ENCODE measurements around the gene PPEF1. TPM values are rescaled to one million over a fixed set of nuclear protein-coding genes. Genes with fewer than 3 reads are reported as not detected.

The PPEF1 gene
- total and polyA plus RNA-seq, 2 of the 8 experiments (the other 6 are each of a cell fraction or from before 2014, with no cell fraction given): 0.08 to 0.30 TPM

GRCh38 chrX:18825375-18825774 lies 117.9 kb downstream of the PPEF1 start:
- FAIRE-seq (no peak), DNase-seq (ENCODE audit: low read depth in 1 of 2, low spot score in 2 of 2) (no peak)
- no peaks in the 10 kb centered on the region for H3K23me2 ChIP-seq (ENCODE audit: low read depth, low read length)
- no peak overlapping the region for H3K56ac ChIP-seq (replicated peaks; ENCODE audit: insufficient read length, low read depth, low read length)
- 78% methylated on average over 1 of the region's 2 CpGs; no CpG with 5 or more reads in 1 of the 2 experiments for WGBS, 2 experiments (ENCODE audit: extremely low coverage in 1 of 2, insufficient coverage in 1 of 2, insufficient read length in 1 of 2, insufficient replicate concordance in 2 of 2, low coverage in 1 of 2, low lambda C conversion rate in 2 of 2, missing lambda C conversion rate in 1 of 2)
- H3K18ac ChIP-seq (ENCODE audit: extremely low read depth, low read length): no peak overlapping the region
- H3K4ac ChIP-seq (replicated peaks; ENCODE audit: insufficient read length, low read depth, low read length): no peak overlapping the region
- no peaks in the 10 kb centered on the region for H3K4me1 ChIP-seq (replicated peaks in 1 of 4; ENCODE audit: control insufficient read depth in 3 of 4, insufficient read depth in 4 of 4, low read length in 3 of 4)
- H4K20me1 ChIP-seq (replicated peaks in 1 of 2; ENCODE audit: control insufficient read depth in 1 of 2, insufficient read depth in 2 of 2, low read length in 2 of 2): no peaks in the 10 kb centered on the region
- no peak overlapping the region for H2BK15ac ChIP-seq (ENCODE audit: low read length)
- H3K4me3 ChIP-seq (ENCODE audit: extremely low read depth in 1 of 4, insufficient read depth in 2 of 4, low read depth in 3 of 4, low read length in 4 of 4): no peak overlapping the region
- H2AK5ac ChIP-seq (ENCODE audit: low read depth, low read length): no peak overlapping the region
- no peaks in the 10 kb centered on the region for H3K79me2 ChIP-seq (ENCODE audit: control insufficient read depth in 1 of 2, insufficient read depth in 2 of 2, low read length in 2 of 2)
- H3K27me3 ChIP-seq (replicated peaks in 1 of 4; ENCODE audit: control insufficient read depth in 3 of 4, extremely low read depth in 1 of 4, insufficient read depth in 3 of 4, low read length in 3 of 4): no peaks in the 10 kb centered on the region
- H3K27ac ChIP-seq (ENCODE audit: low read depth, low read length): no peak overlapping the region
- no peak overlapping the region for H3K23ac ChIP-seq (ENCODE audit: insufficient read length)
- no peaks in the 10 kb centered on the region for H3K79me1 ChIP-seq (ENCODE audit: low read depth, low read length)
- no peak overlapping the region for H2BK20ac ChIP-seq (ENCODE audit: low read length)
- H3K36me3 ChIP-seq (ENCODE audit: control insufficient read depth in 2 of 4, insufficient read depth in 4 of 4, low read length in 3 of 4): no peaks in the 10 kb centered on the region
- H3K9me3 ChIP-seq (ENCODE audit: insufficient read depth in 2 of 2, low read depth in 1 of 2, low read length in 1 of 2): no peaks in the 10 kb centered on the region
- H3K9ac ChIP-seq (replicated peaks in 1 of 4; ENCODE audit: extremely low read depth in 1 of 4, low read depth in 3 of 4, low read length in 3 of 4): no peak overlapping the region
- POLR2A ChIA-PET (ENCODE audit: partially characterized antibody): no interaction called here
- H2AFZ ChIP-seq (ENCODE audit: low read length): no peak overlapping the region
- H2BK120ac ChIP-seq (replicated peaks; ENCODE audit: low read depth, low read length): no peak overlapping the region
- CTCF ChIA-PET (ENCODE audit: partially characterized antibody): no interaction called here
- H4K5ac ChIP-seq (ENCODE audit: insufficient read length, low read depth, low read length): no peak overlapping the region
- no peak overlapping the region for H4K91ac ChIP-seq (replicated peaks; ENCODE audit: insufficient read length, low read length)
- no peak overlapping the region for H3K14ac ChIP-seq (ENCODE audit: insufficient read length)
- H4K8ac ChIP-seq (ENCODE audit: extremely low read depth, insufficient read depth, low read length): no peak overlapping the region
- no peak overlapping the region for H2BK12ac ChIP-seq (ENCODE audit: low read depth, low read length)
- no peak overlapping the region for H3K4me2 ChIP-seq (ENCODE audit: insufficient read depth in 1 of 2, low read depth in 2 of 2, low read length in 2 of 2)
- H2BK5ac ChIP-seq (ENCODE audit: low read depth, low read length): no peak overlapping the region
- TF ChIP-seq RAD21 (IDR thresholded peaks at IDR 0.05 in 1 of 2, conservative IDR thresholded peaks at IDR 0.05 in 1 of 2; ENCODE audit: low read depth in 2 of 2, low read length in 2 of 2) (no peak), CBX5 (IDR thresholded peaks at IDR 0.05; ENCODE audit: low read depth, low read length) (no peak), TBP (IDR thresholded peaks at IDR 0.05; ENCODE audit: low read depth, low read length) (no peak), KDM4A (IDR thresholded peaks at IDR 0.05; ENCODE audit: low read depth, low read length, severe bottlenecking) (no peak), SIRT6 (IDR thresholded peaks at IDR 0.05; ENCODE audit: low read length) (no peak), POLR2AphosphoS5 (IDR thresholded peaks at IDR 0.05; ENCODE audit: low read depth, low read length) (no peak), BCL11A (IDR thresholded peaks at IDR 0.05; ENCODE audit: low read depth in 2 of 2, low read length in 2 of 2) (no peak), HDAC2 (IDR thresholded peaks at IDR 0.05; ENCODE audit: borderline replicate concordance in 1 of 2, low read depth in 2 of 2, low read length in 2 of 2) (no peak), NANOG (IDR thresholded peaks at IDR 0.05; ENCODE audit: insufficient read depth, low read depth, low read length, poor library complexity, severe bottlenecking) (no peak), KDM1A (IDR thresholded peaks at IDR 0.05; ENCODE audit: borderline replicate concordance, low read length) (no peak), POU5F1 (IDR thresholded peaks at IDR 0.05; ENCODE audit: low read depth, low read length) (no peak)
- TF ChIP-seq, protein P1, sequence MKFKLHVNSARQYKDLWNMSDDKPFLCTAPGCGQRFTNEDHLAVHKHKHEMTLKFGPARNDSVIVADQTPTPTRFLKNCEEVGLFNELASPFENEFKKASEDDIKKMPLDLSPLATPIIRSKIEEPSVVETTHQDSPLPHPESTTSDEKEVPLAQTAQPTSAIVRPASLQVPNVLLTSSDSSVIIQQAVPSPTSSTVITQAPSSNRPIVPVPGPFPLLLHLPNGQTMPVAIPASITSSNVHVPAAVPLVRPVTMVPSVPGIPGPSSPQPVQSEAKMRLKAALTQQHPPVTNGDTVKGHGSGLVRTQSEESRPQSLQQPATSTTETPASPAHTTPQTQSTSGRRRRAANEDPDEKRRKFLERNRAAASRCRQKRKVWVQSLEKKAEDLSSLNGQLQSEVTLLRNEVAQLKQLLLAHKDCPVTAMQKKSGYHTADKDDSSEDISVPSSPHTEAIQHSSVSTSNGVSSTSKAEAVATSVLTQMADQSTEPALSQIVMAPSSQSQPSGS (IDR thresholded peaks at IDR 0.05; ENCODE audit: low read length): no peak

Measured in H1 (cell line).